Transverse colon (tissue), 4 donors: ENCODE results near the gene TSPAN17. TPM values are rescaled to one million over a fixed set of nuclear protein-coding genes. Genes with fewer than 3 reads are reported as not detected.

ENCODE experiments used
- DNase-seq: peaks from one replicate; pipeline ENCODE4 v3.0.0-alpha.2; 2019
- H3K27ac ChIP-seq, 4 donors: fragments of 200-600 bp; sonication (generic); 2 replicates each; pipeline ENCODE4 v1.5.1; 2016 to 2018; ENCODE audit warnings: inconsistent platforms in 4 of 4
- H3K27me3 ChIP-seq: fragments of 200-600 bp; sonication (generic); 2 replicates; pipeline ENCODE4 v1.5.1; 2017; ENCODE audit warnings: inconsistent platforms
- H3K36me3 ChIP-seq, 4 donors: fragments of 200-600 bp; sonication (generic); 2 replicates each; pipeline ENCODE4 v1.5.1; 2017 to 2019; ENCODE audit warnings: inconsistent platforms in 4 of 4
- H3K4me1 ChIP-seq, 4 donors: fragments of 200-600 bp; sonication (generic); 2 replicates each; pipeline ENCODE4 v1.5.1; 2017 to 2020; ENCODE audit warnings: inconsistent platforms in 4 of 4
- H3K4me3 ChIP-seq, 4 donors: fragments of 200-600 bp; sonication (generic); 1 replicate in 1 of 4; 2 replicates in 3 of 4; pipeline versions ENCODE4 v1.5.1 to v1.6.1; 2017 to 2019; ENCODE audit warnings: inconsistent platforms in 4 of 4
- H3K9me3 ChIP-seq, 2 donors: fragments of 200-600 bp; sonication (generic); 2 replicates each; pipeline ENCODE4 v1.5.1; 2017 to 2019; ENCODE audit warnings: inconsistent platforms in 2 of 2
- CTCF ChIP-seq, 5 experiments: fragments of 200-600 bp in 3 of 5; fragments of 450-650 bp in 2 of 5; sonication (generic) in 3 of 5; IDR thresholded peaks; 1 replicate in 2 of 5; 2 replicates in 3 of 5; pipeline ENCODE4 v1.5.1; 2016 to 2017; ENCODE audit warnings: antibody characterized with exemption in 5 of 5, inconsistent platforms in 3 of 5, mild to moderate bottlenecking in 2 of 5, moderate library complexity in 1 of 5
- EP300 ChIP-seq: sonication (generic); formaldehyde crosslinking; IDR thresholded peaks from one replicate; pipeline ENCODE4 v1.6.1; 2017; ENCODE audit warnings: antibody characterized with exemption, low read depth
- POLR2A ChIP-seq: fragments of 450-650 bp; IDR thresholded peaks from one replicate; pipeline ENCODE4 v1.6.1; 2016; ENCODE audit warnings: antibody characterized with exemption, mild to moderate bottlenecking, moderate library complexity
- POLR2AphosphoS5 ChIP-seq, 3 donors: sonication (generic); formaldehyde crosslinking; IDR thresholded peaks; one replicate each; pipeline ENCODE4 v1.6.1; 2016; ENCODE audit warnings: antibody characterized with exemption in 3 of 3
- WGBS, 2 donors: methylation state at CpG; one replicate each; pipeline ENCODE4 v1.1.5; 2018; ENCODE audit warnings: low coverage in 1 of 2; 5-methylcytosine and 5-hydroxymethylcytosine counted together
- in situ Hi-C, 4 donors: fragments of 200-750 bp; cut with MboI; loops; one replicate each; pipeline versions ENCODE4 v1.15.0 to v1.15.1; 2017; ENCODE audit warnings: low sequenced_read_pairs in 3 of 4, low pct_ligation_motif_present in 1 of 4, low pct_unique_long_range_greater_than_20kb in 1 of 4
- intact Hi-C: fragments of 100-400 bp; cut with DNase I; formaldehyde crosslinking; loops from one replicate; pipeline ENCODE4 v1.15.1; 2023; ENCODE audit warnings: low total_unique reads
- total RNA-seq, 4 donors: library from RNA; depleted of rRNA; stranded (reverse); fragments of >200 nt; gene quantifications; one replicate each; pipeline ENCODE4 v1.1.0, GENCODE V29; 2016

TSPAN17 gene
- total RNA-seq, 4 donors from 2014 or later, result 27.2 to 227 (median 36.1) TPM

GRCh38 chr5:176658007-176658599 is 10.8 kb downstream of the TSPAN17 start:
- H3K4me1 ChIP-seq, result peaks cover 0 to 17% (median 12%) of the 10 kb centered on the region in 4 donors
- WGBS, 2 donors, result 52 to 75% methylated on average over 1 to 14 of the region's 14 CpGs
- H3K9me3 ChIP-seq, result no peaks in the 10 kb centered on the region
- TF ChIP-seq CTCF (IDR thresholded peaks at IDR 0.05), result peak; percentile 67 to 87 (median 73)
- TF ChIP-seq EP300, result no peak
- TF ChIP-seq POLR2AphosphoS5 (IDR thresholded peaks at IDR 0.05), result no peak
- TF ChIP-seq POLR2A, result no peak
- no peaks in the 10 kb centered on the region for H3K36me3 ChIP-seq
- peak; percentile 67 for DNase-seq
- H3K27ac ChIP-seq, result no peak overlapping the region
- H3K4me3 ChIP-seq, result no peak overlapping the region
- in situ Hi-C loops (loop anchor here in 3 of 4 donors (25.0 kb wide), 2 partner anchors 254 to 304 kb away; no protein-coding TSS in a partner anchor), intact Hi-C loops (no loop called here)
- peaks cover 7% of the 10 kb centered on the region for H3K27me3 ChIP-seq

GRCh38 chr5:176658817-176659511 is 11.7 kb downstream of the TSPAN17 start:
- WGBS, 2 donors, result 43% methylated on average over 11 of the region's 11 CpGs; no CpG with 5 or more reads in 1 of the 2 donors
- DNase-seq, result peak; percentile 46
- intact Hi-C loops, result no loop called here
- no peaks in the 10 kb centered on the region for H3K9me3 ChIP-seq
- in situ Hi-C loops, result loop anchor here in 3 of 4 donors (25.0 kb wide), 2 partner anchors 253 to 303 kb away; no protein-coding TSS in a partner anchor
- peaks cover 0 to 17% (median 12%) of the 10 kb centered on the region in 4 donors for H3K4me1 ChIP-seq
- H3K27me3 ChIP-seq, result peaks cover 7% of the 10 kb centered on the region
- peak overlapping the region in 2 of 4 donors; percentile 14 to 15 for H3K27ac ChIP-seq
- H3K36me3 ChIP-seq, result no peaks in the 10 kb centered on the region
- TF ChIP-seq EP300 (no peak), POLR2AphosphoS5 (IDR thresholded peaks at IDR 0.05) (no peak), CTCF (IDR thresholded peaks at IDR 0.05) (no peak), POLR2A (no peak)
- H3K4me3 ChIP-seq, result peak overlapping the region in 1 of 4 donors; percentile 26

GRCh38 chr5:176659512-176659839 is 12.2 kb downstream of the TSPAN17 start:
- Histone ChIP-seq H3K27ac (peak overlapping the region in 1 of 4 donors; percentile 15), H3K36me3 (no peaks in the 10 kb centered on the region), H3K27me3 (peaks cover 7% of the 10 kb centered on the region), H3K4me3 (no peak overlapping the region), H3K9me3 (no peaks in the 10 kb centered on the region), H3K4me1 (peaks cover 0 to 17% (median 12%) of the 10 kb centered on the region in 4 donors)
- no peak for TF ChIP-seq POLR2A
- no peak for TF ChIP-seq POLR2AphosphoS5 (IDR thresholded peaks at IDR 0.05)
- TF ChIP-seq EP300, result no peak
- no peak for TF ChIP-seq CTCF (IDR thresholded peaks at IDR 0.05)
- in situ Hi-C loops (loop anchor here in 3 of 4 donors (25.0 kb wide), 2 partner anchors 253 to 303 kb away; no protein-coding TSS in a partner anchor), intact Hi-C loops (no loop called here)
- 60 to 78% methylated on average over 2 to 7 of the region's 7 CpGs for WGBS, 2 donors
- no peak for DNase-seq

GRCh38 chr5:176659860-176660461 is 12.7 kb downstream of the TSPAN17 start:
- in situ Hi-C loops, result loop anchor here (10.0 to 25.0 kb wide), 3 partner anchors 252 to 305 kb away; no protein-coding TSS in a partner anchor
- DNase-seq, result no peak

More at GRCh38 chr5:176659860-176660461, 12.7 kb downstream of the TSPAN17 start:
- intact Hi-C loops, result no loop called here
- TF ChIP-seq CTCF (IDR thresholded peaks at IDR 0.05), result no peak
- TF ChIP-seq POLR2A, result no peak
- TF ChIP-seq POLR2AphosphoS5 (IDR thresholded peaks at IDR 0.05), result no peak
- TF ChIP-seq EP300, result no peak
- peaks cover 10% of the 10 kb centered on the region for H3K27me3 ChIP-seq
- H3K36me3 ChIP-seq, result no peaks in the 10 kb centered on the region
- no peaks in the 10 kb centered on the region for H3K9me3 ChIP-seq
- no peak overlapping the region for H3K4me3 ChIP-seq
- no peak overlapping the region for H3K27ac ChIP-seq
- H3K4me1 ChIP-seq, result peaks cover 0 to 17% (median 12%) of the 10 kb centered on the region in 4 donors
- 72 to 92% methylated on average over 2 to 4 of the region's 4 CpGs for WGBS, 2 donors
